Measurements from ENCODE around the gene KLRC3. TPM values are rescaled to one million over a fixed set of nuclear protein-coding genes. Genes with fewer than 3 reads are reported as not detected.

The KLRC3 gene
- total and polyA plus RNA-seq, 10 of the 15 experiments (the other 5 are each of a cell fraction or from before 2014, with no cell fraction given): 0.09 to 0.22 (median 0.09) TPM; not detected in 7

DNA sequence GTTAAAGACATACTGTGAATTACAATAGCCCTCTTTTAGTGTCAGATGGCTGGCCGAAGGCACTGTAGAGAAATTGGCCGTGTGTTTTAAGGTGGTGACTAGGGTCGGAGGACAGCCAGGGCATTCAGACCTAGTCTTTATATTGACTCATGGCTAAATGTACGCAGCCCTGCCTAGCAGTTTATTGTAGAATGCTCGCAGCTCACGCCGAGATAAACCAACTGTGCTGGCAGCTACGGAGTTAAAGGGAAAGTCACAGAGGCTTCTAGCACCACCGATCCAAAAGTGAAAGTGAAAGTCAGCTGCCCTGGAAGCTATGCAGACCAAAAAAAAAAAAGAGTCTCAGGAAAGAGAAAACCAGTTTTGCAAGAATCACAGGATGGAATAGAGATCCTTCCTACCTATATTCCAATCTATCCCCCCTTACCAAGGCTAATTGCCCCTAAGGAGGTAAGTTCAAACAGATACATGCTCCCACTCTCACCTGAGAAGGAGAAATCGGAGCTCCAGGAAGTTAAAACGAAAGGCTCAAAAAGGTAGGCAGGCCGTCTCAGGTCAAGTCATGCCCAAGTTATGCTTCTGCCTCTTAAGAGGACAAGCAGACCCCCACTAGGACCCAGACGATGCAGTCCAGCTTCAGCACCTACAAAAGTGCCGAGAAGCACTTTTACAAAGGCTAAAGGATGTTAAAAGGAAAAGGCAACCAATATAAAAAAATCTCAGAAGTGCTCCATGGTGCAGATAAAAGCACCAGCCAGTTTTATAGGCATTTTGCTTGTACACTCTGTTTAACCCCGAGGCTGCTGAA lies 55.4 kb downstream of the KLRC3 start:
- no TSS peak for BruUV-seq (replicated peaks)
- WGBS (ENCODE audit: insufficient coverage, insufficient replicate concordance, low lambda C conversion rate, missing lambda C conversion rate): 11% methylated on average over 15 of the region's 15 CpGs
- no peak for FAIRE-seq
- ChIA-PET POLR2A (interaction anchor here (0.6 to 4.1 kb wide), 8 partner anchors 9 to 80 kb away, joined by 3 to 24 read pairs (median 4); no protein-coding TSS in a partner anchor), CTCF (interaction anchor here (0.6 to 4.0 kb wide), 13 partner anchors 10 to 384 kb away, joined by 3 to 30 read pairs (median 5); no protein-coding TSS in a partner anchor), SMC1A (ENCODE audit: uncharacterized antibody, unreplicated experiment) (interaction anchor here (0.6 to 6.5 kb wide), 21 partner anchors 9 to 570 kb away, joined by 3 to 67 read pairs (median 4); partner anchors contain the start of gene KLRD1), RAD21 (ENCODE audit: unreplicated experiment) (interaction anchor here (0.9 to 6.0 kb wide), 10 partner anchors 24 to 197 kb away, joined by 3 to 75 read pairs (median 6); partner anchors contain the start of gene KLRC4)
- Histone ChIP-seq H3K36me3 (ENCODE audit: control insufficient read depth in 2 of 2, insufficient read depth in 2 of 2, low read length in 1 of 2) (no peaks in the 10 kb centered on the region; a peak in 1 of 4 replicates), H3K4me1 (ENCODE audit: control insufficient read depth, insufficient read depth, low read length) (peaks cover 21% of the 10 kb centered on the region), H3K9ac (ENCODE audit: control insufficient read depth, insufficient read depth, low read length) (peak overlapping the region; percentile 71), H3K9me3 (replicated peaks; ENCODE audit: control insufficient read depth, insufficient read depth, low read length) (peaks cover 6% of the 10 kb centered on the region; the same call in 2 of the 3 replicates), H4K20me1 (ENCODE audit: control insufficient read depth, insufficient read depth) (no peaks in the 10 kb centered on the region), H3K4me2 (ENCODE audit: control insufficient read depth, insufficient read depth) (peak overlapping the region; percentile 100), H3K27ac (ENCODE audit: control insufficient read depth, insufficient read depth) (peak overlapping the region; percentile 72), H2AFZ (ENCODE audit: control insufficient read depth, low read depth, low read length) (peak overlapping the region; percentile 76), H3K27me3 (replicated peaks in 1 of 2; ENCODE audit: control insufficient read depth in 2 of 2, insufficient read depth in 2 of 2, low read length in 1 of 2) (no peaks in the 10 kb centered on the region), H3K79me2 (ENCODE audit: control insufficient read depth, insufficient read depth, low read length) (no peaks in the 10 kb centered on the region), H3K4me3 (peak overlapping the region; percentile 72)
- DNase-seq (ENCODE audit: low read depth, low spot score): peak; percentile 53
- intact Hi-C loops (cut with micrococcal nuclease; ENCODE audit: unreplicated experiment) (loop anchor here (1.0 kb wide), 2 partner anchors 30 to 197 kb away; no protein-coding TSS in a partner anchor), in situ Hi-C loops (cut with MboI) (no loop called here)
- peak; percentile 71 for ATAC-seq
- TF ChIP-seq SREBF1 (IDR thresholded peaks at IDR 0.05; ENCODE audit: low read length) (no peak), ZNF207 (IDR thresholded peaks at IDR 0.05; ENCODE audit: borderline replicate concordance) (0 out of 2 replicates have a peak, but pooled peaks have one; percentile 10), E2F4 (IDR thresholded peaks at IDR 0.05; ENCODE audit: low read depth, low read length) (no peak), SMC3 (IDR thresholded peaks at IDR 0.05; ENCODE audit: borderline replicate concordance, low read length) (peak; percentile 2; the same call in 1 of the 2 replicates), PML (IDR thresholded peaks at IDR 0.05; ENCODE audit: low read length) (peak; percentile 28; the same call in 1 of the 2 replicates), POLR2AphosphoS2 (IDR thresholded peaks at IDR 0.05; ENCODE audit: low read depth, low read length) (no peak), ZNF384 (IDR thresholded peaks at IDR 0.05; ENCODE audit: borderline replicate concordance, low read depth, low read length) (peak; percentile 89), ASH2L (IDR thresholded peaks at IDR 0.05; ENCODE audit: borderline replicate concordance, low read depth) (peak; percentile 96; the same call in 1 of the 2 replicates), NRF1 (conservative IDR thresholded peaks at IDR 0.05; ENCODE audit: low read depth, low read length) (no peak), ZBTB33 (IDR thresholded peaks at IDR 0.05) (no peak), USF1 (IDR thresholded peaks at IDR 0.05; ENCODE audit: borderline replicate concordance, extremely low read length, insufficient read depth, low read depth, low read length) (no peak), RELB (IDR thresholded peaks at IDR 0.05; ENCODE audit: low read depth) (peak; percentile 10; the same call in 1 of the 2 replicates)
- TF ChIP-seq, protein P1, sequence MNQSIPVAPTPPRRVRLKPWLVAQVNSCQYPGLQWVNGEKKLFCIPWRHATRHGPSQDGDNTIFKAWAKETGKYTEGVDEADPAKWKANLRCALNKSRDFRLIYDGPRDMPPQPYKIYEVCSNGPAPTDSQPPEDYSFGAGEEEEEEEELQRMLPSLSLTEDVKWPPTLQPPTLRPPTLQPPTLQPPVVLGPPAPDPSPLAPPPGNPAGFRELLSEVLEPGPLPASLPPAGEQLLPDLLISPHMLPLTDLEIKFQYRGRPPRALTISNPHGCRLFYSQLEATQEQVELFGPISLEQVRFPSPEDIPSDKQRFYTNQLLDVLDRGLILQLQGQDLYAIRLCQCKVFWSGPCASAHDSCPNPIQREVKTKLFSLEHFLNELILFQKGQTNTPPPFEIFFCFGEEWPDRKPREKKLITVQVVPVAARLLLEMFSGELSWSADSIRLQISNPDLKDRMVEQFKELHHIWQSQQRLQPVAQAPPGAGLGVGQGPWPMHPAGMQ (IDR thresholded peaks at IDR 0.05; ENCODE audit: borderline replicate concordance): no peak
- TF ChIP-seq, protein P2, sequence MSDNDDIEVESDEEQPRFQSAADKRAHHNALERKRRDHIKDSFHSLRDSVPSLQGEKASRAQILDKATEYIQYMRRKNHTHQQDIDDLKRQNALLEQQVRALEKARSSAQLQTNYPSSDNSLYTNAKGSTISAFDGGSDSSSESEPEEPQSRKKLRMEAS (IDR thresholded peaks at IDR 0.05; ENCODE audit: low read depth, low read length): no peak
